Mesothelial cell of epicardium (in vitro differentiated cells): ENCODE measurements around the gene EYS. TPM values are rescaled to one million over a fixed set of nuclear protein-coding genes. Genes with fewer than 3 reads are reported as not detected.

Source experiments
- DNase-seq, 2 experiments: peaks; one replicate each; pipeline ENCODE4 v3.0.0; 2021; ENCODE audit warnings: low spot score in 2 of 2; ENCODE audit not compliant: unreplicated experiment in 2 of 2
- H3K27ac Mint-ChIP-seq: 2 replicates; pipeline ENCODE4 v1.8.0; 2021; ENCODE audit warnings: mixed read lengths
- H3K27me3 Mint-ChIP-seq: 2 replicates; pipeline ENCODE4 v1.8.0; 2021; ENCODE audit warnings: low read depth, mixed read lengths
- H3K36me3 Mint-ChIP-seq: 2 replicates; pipeline ENCODE4 v1.8.0; 2021; ENCODE audit warnings: mixed read lengths
- H3K4me1 Mint-ChIP-seq: 2 replicates; pipeline ENCODE4 v1.8.0; 2021; ENCODE audit warnings: mixed read lengths
- H3K4me3 Mint-ChIP-seq: 2 replicates; pipeline ENCODE4 v1.8.0; 2021; ENCODE audit warnings: mild to moderate bottlenecking, moderate library complexity, mixed read lengths
- H3K9me3 Mint-ChIP-seq: 2 replicates; pipeline ENCODE4 v1.8.0; 2021; ENCODE audit warnings: mixed read lengths
- CTCF ChIP-seq: fragments of 200-600 bp; sonication (generic); IDR thresholded peaks from one replicate; pipeline ENCODE4 v1.5.0; 2021; ENCODE audit warnings: antibody characterized with exemption; ENCODE audit not compliant: unreplicated experiment
- total RNA-seq: library from RNA; stranded (reverse); gene quantifications from 3 replicates; pipeline ENCODE4 v1.2.1, GENCODE V29; 2021

EYS gene
- total RNA-seq, 1 donor from 2014 or later: 0.69 TPM

- TF ChIP-seq CTCF: no peak
- peaks cover 2% of the 10 kb centered on the region for H3K4me1 Mint-ChIP-seq
- no peaks in the 10 kb centered on the region for H3K27me3 Mint-ChIP-seq
- peak overlapping the region; percentile 43 for H3K27ac Mint-ChIP-seq
- H3K9me3 Mint-ChIP-seq: peaks cover 15% of the 10 kb centered on the region
- H3K4me3 Mint-ChIP-seq: no peak overlapping the region
- no peaks in the 10 kb centered on the region for H3K36me3 Mint-ChIP-seq
- DNase-seq: no peak
These were observed 1706.1 kb downstream of the EYS start for GRCh38 chr6:64000818-64001491.

- Mint-ChIP-seq H3K4me3 (no peak overlapping the region), H3K4me1 (peaks cover 2% of the 10 kb centered on the region), H3K36me3 (no peaks in the 10 kb centered on the region)
These were observed 1707.4 kb downstream of the EYS start for GRCh38 chr6:63999613-64000012.

GRCh38 chr6:63998991-63999390, 1708.0 kb downstream of the EYS start:
- no peak for DNase-seq
- H3K36me3 Mint-ChIP-seq: no peaks in the 10 kb centered on the region
- H3K27me3 Mint-ChIP-seq: no peaks in the 10 kb centered on the region
- no peak overlapping the region for H3K4me3 Mint-ChIP-seq
- H3K4me1 Mint-ChIP-seq: peaks cover 2% of the 10 kb centered on the region
- H3K9me3 Mint-ChIP-seq: peaks cover 5% of the 10 kb centered on the region
- H3K27ac Mint-ChIP-seq: no peak overlapping the region
- no peak for TF ChIP-seq CTCF

More at GRCh38 chr6:63999613-64000012, 1707.4 kb downstream of the EYS start:
- Mint-ChIP-seq H3K27me3 (no peaks in the 10 kb centered on the region), H3K27ac (no peak overlapping the region), H3K9me3 (peaks cover 5% of the 10 kb centered on the region)
- DNase-seq: no peak
- no peak for TF ChIP-seq CTCF

- DNase-seq: no peak
- no peak for TF ChIP-seq CTCF
- peaks cover 8% of the 10 kb centered on the region for H3K9me3 Mint-ChIP-seq
- H3K4me1 Mint-ChIP-seq: peaks cover 2% of the 10 kb centered on the region
- H3K36me3 Mint-ChIP-seq: no peaks in the 10 kb centered on the region
- H3K27me3 Mint-ChIP-seq: no peaks in the 10 kb centered on the region
- no peak overlapping the region for H3K4me3 Mint-ChIP-seq
- H3K27ac Mint-ChIP-seq: no peak overlapping the region
These were observed 1709.3 kb downstream of the EYS start for GRCh38 chr6:63997734-63998133.

GRCh38 chr6:63997221-63997620, 1709.8 kb downstream of the EYS start:
- no peak for DNase-seq
- Mint-ChIP-seq H3K36me3 (no peaks in the 10 kb centered on the region), H3K27me3 (no peaks in the 10 kb centered on the region), H3K4me1 (peaks cover 2% of the 10 kb centered on the region), H3K27ac (no peak overlapping the region), H3K9me3 (peaks cover 11% of the 10 kb centered on the region), H3K4me3 (no peak overlapping the region)
- TF ChIP-seq CTCF: no peak
